Activated T-cell treated with anti-CD3 and anti-CD28 coated beads for 4 hours (primary cell): ENCODE results near the gene PANK4.

ENCODE experiments used
- DNase-seq: peaks from one replicate; pipeline ENCODE4 v3.0.0-alpha.2; 2020

Gene PANK4

GRCh38 chr1:2494323-2494693 is 32.1 kb downstream of the PANK4 start:
- no peak for DNase-seq

DNA sequence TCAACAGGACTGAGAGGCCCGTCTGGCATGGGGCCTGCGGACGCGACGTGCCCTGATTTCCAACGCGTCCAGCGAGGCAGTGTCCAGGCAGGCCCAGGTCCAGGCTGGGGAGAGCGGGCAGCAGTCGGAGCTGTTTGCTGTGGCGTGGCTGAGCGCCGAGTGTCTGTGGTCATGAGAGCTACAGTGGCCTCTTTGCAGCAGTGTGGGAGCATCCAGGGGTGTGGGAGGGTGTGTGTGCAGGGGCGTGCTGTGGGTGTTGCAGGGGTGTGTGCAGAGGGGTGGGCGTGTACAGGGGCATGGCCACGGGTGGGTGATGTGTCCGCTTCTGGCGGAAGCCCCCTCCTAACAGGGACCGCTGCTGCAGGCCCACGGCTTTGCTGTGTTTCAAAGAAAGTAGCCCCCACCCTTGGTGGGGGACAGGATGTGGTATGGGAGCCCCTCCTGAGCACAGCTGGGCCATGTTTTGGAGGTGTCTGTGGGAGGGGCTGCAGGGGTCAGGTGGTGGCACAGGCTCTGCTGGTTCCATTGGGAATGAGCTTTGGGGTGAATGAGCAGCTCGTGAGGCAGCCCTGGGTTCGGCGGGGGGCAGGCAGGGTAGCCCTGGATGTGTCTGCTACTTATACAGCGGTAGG is 32.6 kb downstream of the PANK4 start:
- no peak for DNase-seq

GRCh38 chr1:2493218-2493617 is 33.2 kb downstream of the PANK4 start:
- no peak for DNase-seq

DNA sequence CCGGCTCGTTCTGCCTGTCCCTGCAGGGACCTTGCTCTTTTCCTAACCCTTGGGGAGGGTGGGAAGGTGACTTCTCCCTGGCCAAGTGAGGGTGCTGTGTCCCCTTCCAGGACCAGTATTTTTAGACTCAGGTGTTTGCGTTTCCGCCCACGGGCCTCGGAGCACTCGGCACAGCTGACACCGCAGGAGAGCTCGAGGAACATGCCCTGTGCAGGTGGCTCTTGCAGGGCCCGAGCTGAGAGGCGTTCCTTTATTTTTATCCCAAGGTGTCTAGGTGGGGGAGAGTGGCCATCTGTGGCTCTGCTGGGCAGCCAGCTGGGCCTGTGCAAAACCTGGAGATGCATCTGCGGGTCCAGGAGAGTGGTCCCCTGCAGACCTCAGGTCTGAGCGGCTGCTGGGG is 34.3 kb downstream of the PANK4 start:
- no peak for DNase-seq

GRCh38 chr1:2489615-2490014 is 36.8 kb downstream of the PANK4 start:
- DNase-seq, result no peak

DNA sequence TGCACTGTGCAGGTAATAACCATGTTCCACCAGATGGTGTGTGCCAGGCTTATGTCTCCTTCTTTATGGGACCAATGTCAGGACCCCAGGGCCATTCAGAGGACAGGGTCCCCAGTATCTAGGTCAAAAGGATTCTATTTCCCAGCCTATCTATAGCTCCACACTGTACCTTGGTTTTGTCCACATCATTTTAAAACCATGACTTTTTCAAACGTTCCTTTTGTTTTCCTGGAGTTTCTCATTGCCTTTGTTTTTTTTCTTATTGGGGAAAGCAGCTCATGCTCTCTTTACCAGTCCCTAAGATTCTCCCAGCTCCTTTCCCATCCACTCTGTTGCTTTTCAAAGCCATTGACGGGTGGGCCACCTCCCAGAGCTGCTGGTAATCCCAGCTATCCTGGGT is 37.7 kb downstream of the PANK4 start:
- no peak for DNase-seq

- no peak for DNase-seq
Measured at GRCh38 chr1:2486558-2486957, 39.8 kb downstream of the PANK4 start.

- no peak for DNase-seq
Measured at GRCh38 chr1:2486041-2486440, 40.4 kb downstream of the PANK4 start.

GRCh38 chr1:2483970-2484369 is 42.4 kb downstream of the PANK4 start:
- no peak for DNase-seq

- DNase-seq, result no peak
Measured at GRCh38 chr1:2483026-2483425, 43.4 kb downstream of the PANK4 start.

GRCh38 chr1:2482588-2482987 is 43.8 kb downstream of the PANK4 start:
- no peak for DNase-seq

GRCh38 chr1:2481885-2482284 is 44.5 kb downstream of the PANK4 start:
- no peak for DNase-seq

DNA sequence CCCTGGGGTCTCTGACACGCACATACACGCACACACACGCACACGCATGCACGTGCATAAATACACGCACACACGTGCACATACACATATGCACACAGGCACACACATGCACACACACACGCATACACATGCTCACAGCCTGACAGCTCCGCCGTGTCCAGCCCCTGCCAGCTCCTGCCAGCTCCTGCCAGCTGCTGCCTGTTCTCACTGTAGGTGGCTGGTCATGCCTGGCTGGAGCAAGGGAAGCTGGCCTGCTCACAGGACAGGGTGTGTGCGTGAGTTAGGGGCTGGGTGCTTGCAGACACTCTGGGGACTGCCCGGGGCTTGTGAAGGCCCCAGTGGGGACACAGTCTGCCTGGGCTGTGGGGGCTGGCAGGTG is 45.4 kb downstream of the PANK4 start:
- no peak for DNase-seq

DNA sequence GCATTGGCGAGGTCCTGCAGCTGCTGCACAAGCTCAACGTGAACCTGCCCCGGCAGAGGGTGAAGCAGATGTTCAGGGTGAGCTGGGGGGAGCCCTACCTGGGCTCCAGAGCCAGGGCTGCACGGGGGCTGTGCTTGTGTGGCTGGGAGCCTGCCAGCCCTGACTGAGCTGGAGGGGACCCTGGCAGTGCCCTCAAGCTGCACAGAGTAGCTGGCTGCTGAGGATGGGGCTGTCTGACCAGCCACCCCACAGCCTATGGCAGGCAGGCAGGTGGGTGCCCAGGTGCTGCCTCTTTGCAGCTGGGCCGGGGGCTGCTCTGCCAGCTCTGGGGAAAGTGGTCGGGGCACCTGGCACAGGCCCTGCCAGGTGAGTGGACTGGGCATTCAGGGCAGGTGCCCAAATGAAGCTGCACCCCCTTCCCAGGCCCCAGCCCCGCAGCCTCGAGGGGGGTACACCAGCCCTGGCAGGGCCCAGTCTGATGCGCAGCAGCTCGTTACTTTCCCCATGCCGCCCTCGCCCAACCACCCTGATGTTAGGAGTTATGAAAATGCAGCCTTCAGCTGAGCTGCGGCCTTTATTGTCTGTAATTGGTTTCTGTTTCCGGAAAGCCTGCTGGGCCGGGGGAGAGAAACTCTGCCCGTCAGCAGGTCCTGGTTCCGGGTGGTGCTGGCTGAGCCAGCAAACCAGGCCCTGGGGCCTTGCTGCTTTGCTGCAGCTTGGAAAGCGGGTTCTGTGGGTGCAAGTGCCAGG is 46.0 kb downstream of the PANK4 start:
- no peak for DNase-seq

DNA sequence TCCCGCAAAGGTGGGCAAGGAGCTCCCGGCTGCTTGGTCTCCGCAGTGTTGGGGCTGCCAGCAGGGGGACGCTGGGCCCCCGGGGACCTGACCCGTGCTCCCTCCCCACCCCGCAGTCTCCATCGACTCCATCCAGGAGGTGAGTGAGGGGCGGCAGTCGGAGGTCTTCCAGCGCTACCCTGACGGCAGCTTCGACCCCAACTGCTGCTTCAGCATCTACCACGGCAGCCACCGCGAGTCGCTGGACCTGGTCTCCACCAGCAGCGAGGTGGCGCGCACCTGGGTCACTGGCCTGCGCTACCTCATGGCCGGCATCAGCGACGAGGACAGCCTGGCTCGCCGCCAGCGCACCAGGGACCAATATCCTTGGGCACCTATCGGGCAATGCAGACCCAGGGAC is 46.8 kb downstream of the PANK4 start:
- DNase-seq, result no peak

DNA sequence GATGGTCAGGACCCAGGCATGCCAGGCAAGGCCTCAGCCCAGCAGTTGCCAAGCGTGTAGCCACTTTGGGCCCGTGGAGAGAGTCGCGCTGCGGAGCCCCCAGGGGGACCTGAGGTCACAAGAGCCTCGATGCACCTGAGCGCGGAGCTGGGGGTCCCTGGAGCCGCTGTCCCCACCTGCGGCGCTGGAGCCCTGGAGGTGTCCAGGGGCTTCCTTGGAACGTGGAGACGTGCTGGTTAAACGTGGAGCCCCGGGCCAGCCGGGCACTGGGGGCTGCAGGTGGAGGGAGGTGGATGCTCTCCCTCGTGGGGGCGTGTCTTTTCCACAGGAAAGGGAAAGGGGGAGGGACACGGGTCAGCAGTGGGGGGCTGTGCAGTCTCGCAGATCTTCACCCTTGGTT is 47.2 kb downstream of the PANK4 start:
- DNase-seq, result no peak

DNA sequence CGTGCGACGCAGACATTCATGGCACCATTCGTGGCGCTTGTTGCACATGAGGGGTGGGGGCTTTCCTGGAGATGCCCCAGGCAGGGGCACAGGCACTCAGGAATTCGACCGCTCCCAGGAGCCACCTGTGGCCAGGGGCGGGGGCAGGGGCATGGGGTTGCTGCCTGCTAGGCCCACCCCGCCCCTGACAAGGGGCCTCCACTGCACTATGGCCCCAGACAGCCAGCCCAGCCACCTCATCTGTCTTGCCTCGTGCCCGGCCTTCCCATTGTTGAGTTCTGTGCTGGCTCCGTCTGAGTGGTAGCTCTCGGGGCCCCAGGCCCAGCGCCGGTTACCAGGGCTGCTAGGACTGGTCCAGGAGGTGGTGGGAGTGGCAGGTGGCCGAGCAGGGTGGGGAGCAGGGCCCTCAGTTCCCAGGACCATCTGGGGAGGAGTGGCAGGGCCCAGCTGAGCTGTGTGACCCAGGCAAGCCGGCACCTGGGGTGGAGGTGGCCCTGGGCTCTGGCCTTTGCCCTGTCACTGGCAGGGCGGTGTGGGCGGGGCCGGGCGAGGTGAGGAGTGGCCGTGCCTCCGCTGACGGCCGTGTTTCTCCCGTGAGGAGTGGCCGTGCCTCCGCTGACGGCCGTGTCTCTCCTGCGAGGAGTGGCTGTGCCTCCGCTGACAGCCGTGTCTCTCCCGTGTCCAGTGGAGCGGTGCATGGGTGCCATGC is 48.5 kb downstream of the PANK4 start:
- no peak for DNase-seq

DNA sequence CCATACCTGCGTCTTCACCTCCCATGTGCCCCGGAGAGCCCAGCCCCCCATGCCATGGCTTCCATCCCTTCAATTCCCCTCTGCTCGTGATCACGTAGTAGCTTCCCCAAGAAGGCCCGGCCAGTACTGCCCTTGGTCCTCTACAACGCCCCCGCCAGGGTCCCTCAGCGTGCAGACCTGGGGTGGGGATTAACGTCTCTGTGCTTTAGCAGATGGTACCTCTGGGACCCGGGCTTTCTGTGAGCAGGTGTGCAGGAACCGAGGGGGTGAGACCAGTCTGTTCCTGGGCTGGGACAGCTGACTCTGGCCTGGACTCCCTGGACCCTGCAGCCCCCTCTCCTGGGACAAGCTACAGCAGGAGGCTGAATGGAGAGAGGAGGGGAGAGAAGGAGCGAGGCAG is 49.1 kb downstream of the PANK4 start:
- DNase-seq, result no peak

- DNase-seq, result no peak
Measured at GRCh38 chr1:2476061-2476999, 50.1 kb downstream of the PANK4 start, which contains the start of gene PLCH2. Gene PLCH2, plus strand, starts transcription at chr1:2476289. Its CDS starts 300 bp downstream, at chr1:2476589.

- no peak for DNase-seq
Measured at GRCh38 chr1:2475571-2475970, 50.8 kb downstream of the PANK4 start.

- DNase-seq, result no peak
Measured at GRCh38 chr1:2474933-2475371, 51.4 kb downstream of the PANK4 start.

DNA sequence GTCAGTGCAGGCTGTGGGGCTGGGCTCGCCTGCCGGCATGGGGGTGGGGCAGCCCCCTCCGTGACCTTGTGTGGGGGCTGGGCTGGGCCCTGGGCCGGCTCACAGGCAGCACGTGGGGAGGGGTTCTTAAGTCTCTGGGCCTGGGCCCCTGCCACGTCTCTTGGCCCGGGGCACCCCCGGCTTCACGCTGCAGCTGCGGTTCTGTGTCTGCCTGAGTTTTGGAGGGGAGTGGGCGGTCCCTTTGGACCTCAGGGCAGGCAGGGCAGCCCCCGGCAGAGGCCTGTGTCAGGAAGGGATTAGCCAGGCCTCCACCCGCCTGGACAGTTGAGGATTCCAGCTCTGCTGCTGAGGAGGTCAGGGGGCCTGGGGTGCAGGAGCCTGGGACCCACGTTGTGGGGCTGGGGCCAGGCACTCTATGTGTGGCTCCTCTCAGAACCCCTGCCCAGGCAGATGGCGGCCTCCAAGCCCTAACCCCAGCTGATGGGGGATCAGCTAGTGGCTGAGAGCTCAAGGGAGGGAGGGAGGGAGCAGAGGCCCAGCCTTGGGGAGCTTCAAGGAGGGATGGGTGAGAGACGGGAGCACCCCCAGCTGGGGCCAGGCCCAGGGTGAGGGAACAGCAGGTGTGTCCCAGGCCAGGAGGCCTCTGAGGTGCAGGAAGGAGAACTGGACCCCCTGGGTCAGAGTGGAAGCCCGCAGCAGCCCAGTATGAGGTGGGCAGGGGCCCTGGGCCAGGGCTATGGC is 52.1 kb downstream of the PANK4 start:
- no peak for DNase-seq
